IMR-90 (cell line): ENCODE measurements around the gene HOXA7. TPM values are rescaled to one million over a fixed set of nuclear protein-coding genes. Genes with fewer than 3 reads are reported as not detected.

Source experiments
- ATAC-seq: fragments of 200-7000 bp; cut with Tn5 transposase; 2 replicates; pipeline ENCODE4 v1.9.1; 2020; ENCODE audit warnings: low read depth, mild to moderate bottlenecking, moderate library complexity
- BruUV-seq: library from RNA; stranded (reverse); fragments of 400-500 nt; replicated peaks from 2 replicates; lab custom pipeline; 2021; lab: Mats Ljungman, UMichigan
- CTCF ChIA-PET: fragments of 300-600 bp; formaldehyde crosslinking; extraction: SDS; loops from one replicate; lab custom pipeline; 2021; ENCODE audit warnings: antibody characterized with exemption; lab: Yijun Ruan, JAX
- POLR2A ChIA-PET: fragments of 300-600 bp; sonication (Branson Sonifier 250); formaldehyde crosslinking; loops from one replicate; lab custom pipeline; 2022; ENCODE audit warnings: antibody characterized with exemption; ENCODE audit not compliant: unreplicated experiment; lab: Charles Lee
- DNase-seq: peaks from one replicate; pipeline ENCODE4 v3.0.0; 2013
- H2AFZ ChIP-seq: replicated peaks from 2 replicates; pipeline ENCODE3; 2013; ENCODE audit warnings: low read length, mild to moderate bottlenecking; ENCODE audit not compliant: poor library complexity
- H2AK5ac ChIP-seq: 2 replicates; pipeline ENCODE4 v1.6.1; 2013; ENCODE audit warnings: low read depth, low read length, inconsistent platforms
- H2AK9ac ChIP-seq: replicated peaks from 2 replicates; pipeline ENCODE3; 2013; ENCODE audit warnings: mild to moderate bottlenecking, low read depth, low read length, moderate library complexity; ENCODE audit not compliant: poor library complexity
- H2BK120ac ChIP-seq: 2 replicates; pipeline ENCODE4 v1.6.1; 2013; ENCODE audit warnings: low read depth, low read length, inconsistent platforms
- H2BK15ac ChIP-seq: 3 replicates; pipeline ENCODE4 v1.6.1; 2013; ENCODE audit warnings: low read depth, low read length, inconsistent platforms
- H2BK20ac ChIP-seq: 2 replicates; pipeline ENCODE4 v1.6.1; 2013; ENCODE audit warnings: low read depth, mild to moderate bottlenecking, inconsistent platforms, low read length, moderate library complexity
- H2BK5ac ChIP-seq: 2 replicates; pipeline ENCODE4 v1.6.1; 2013; ENCODE audit warnings: mild to moderate bottlenecking, low read depth, low read length, inconsistent platforms; ENCODE audit not compliant: poor library complexity, severe bottlenecking
- H3K14ac ChIP-seq: replicated peaks from 2 replicates; pipeline ENCODE4 v1.6.1; 2013; ENCODE audit warnings: low read depth, low read length, inconsistent platforms
- H3K18ac ChIP-seq: 2 replicates; pipeline ENCODE4 v1.6.1; 2013; ENCODE audit warnings: low read depth, low read length, control low read depth
- H3K23ac ChIP-seq: 2 replicates; pipeline ENCODE4 v1.6.1; 2013; ENCODE audit warnings: low read depth, low read length, inconsistent platforms
- H3K27ac ChIP-seq: 2 replicates; pipeline ENCODE4 v1.5.1; 2013; ENCODE audit warnings: mild to moderate bottlenecking, control low read depth, low read length; ENCODE audit not compliant: insufficient read depth
- H3K27me3 ChIP-seq: 2 replicates; pipeline ENCODE4 v1.6.1; 2013; ENCODE audit warnings: low read length; ENCODE audit not compliant: control insufficient read depth, insufficient read depth
- H3K36me3 ChIP-seq: 2 replicates; pipeline ENCODE4 v1.6.1; 2013; ENCODE audit warnings: low read length, mixed read lengths; ENCODE audit not compliant: control insufficient read depth, insufficient read depth
- H3K4ac ChIP-seq: 2 replicates; pipeline ENCODE4 v1.6.1; 2013; ENCODE audit warnings: low read depth, low read length, inconsistent platforms
- H3K4me1 ChIP-seq: 2 replicates; pipeline ENCODE4 v1.6.1; 2013; ENCODE audit warnings: low read length, mixed read lengths; ENCODE audit not compliant: control insufficient read depth, insufficient read depth
- H3K4me2 ChIP-seq: 2 replicates; pipeline ENCODE4 v1.6.1; 2013; ENCODE audit warnings: low read depth, mild to moderate bottlenecking, control low read depth, low read length, moderate library complexity
- H3K4me3 ChIP-seq: 2 replicates; pipeline ENCODE4 v1.5.1; 2013; ENCODE audit warnings: low read depth, mild to moderate bottlenecking, control low read depth, low read length, moderate library complexity; ENCODE audit not compliant: insufficient read depth
- H3K56ac ChIP-seq: 2 replicates; pipeline ENCODE4 v1.6.1; 2013; ENCODE audit warnings: low read length, inconsistent platforms; ENCODE audit not compliant: insufficient read depth; ENCODE audit errors: extremely low read depth
- H3K79me1 ChIP-seq, 2 experiments: 2 replicates each; pipeline ENCODE4 v1.6.1; 2013; ENCODE audit warnings: low read length in 2 of 2, inconsistent platforms in 1 of 2, low read depth in 1 of 2
- H3K9ac ChIP-seq: 2 replicates; pipeline ENCODE4 v1.6.1; 2013; ENCODE audit warnings: low read depth, low read length, control low read depth
- H3K9me1 ChIP-seq: 2 replicates; pipeline ENCODE4 v1.6.1; 2013; ENCODE audit warnings: low read length, inconsistent platforms; ENCODE audit not compliant: insufficient read depth
- H3K9me3 ChIP-seq: 2 replicates; pipeline ENCODE4 v1.6.1; 2013; ENCODE audit warnings: low read length; ENCODE audit not compliant: control insufficient read depth, insufficient read depth
- H4K20me1 ChIP-seq: 2 replicates; pipeline ENCODE4 v1.6.1; 2013; ENCODE audit warnings: low read length, inconsistent platforms; ENCODE audit not compliant: insufficient read depth
- H4K5ac ChIP-seq: 2 replicates; pipeline ENCODE4 v1.6.1; 2013; ENCODE audit warnings: mild to moderate bottlenecking, low read depth, low read length, control low read depth
- H4K8ac ChIP-seq, 2 experiments: 2 replicates each; pipeline ENCODE4 v1.6.1; 2013; ENCODE audit warnings: low read depth in 2 of 2, low read length in 2 of 2, control low read depth in 1 of 2, inconsistent platforms in 1 of 2
- H4K91ac ChIP-seq: 2 replicates; pipeline ENCODE4 v1.6.1; 2013; ENCODE audit warnings: low read depth, low read length, inconsistent platforms; ENCODE audit not compliant: insufficient read depth
- BHLHE40 ChIP-seq: fragments of 150-350 bp; IDR thresholded peaks from 2 replicates; pipeline ENCODE4 v1.6.1; 2016; ENCODE audit warnings: mild to moderate bottlenecking, low read depth, low read length
- CEBPB ChIP-seq: IDR thresholded peaks from 2 replicates; pipeline ENCODE4 v1.6.1; 2012; ENCODE audit warnings: low read depth, low read length, improper control_type of control experiment
- CHD1 ChIP-seq: IDR thresholded peaks from 2 replicates; pipeline ENCODE4 v1.6.1; 2012; ENCODE audit warnings: low read depth, low read length, improper control_type of control experiment
- CTCF ChIP-seq: conservative IDR thresholded peaks from 2 replicates; pipeline ENCODE4 v1.5.1; 2012; ENCODE audit warnings: mild to moderate bottlenecking, low read depth, low read length, improper control_type of control experiment
- FOS ChIP-seq: fragments of 150-350 bp; IDR thresholded peaks from 2 replicates; pipeline ENCODE4 v1.6.1; 2016; ENCODE audit warnings: low read depth, low read length
- MAZ ChIP-seq: IDR thresholded peaks from 2 replicates; pipeline ENCODE4 v1.6.1; 2012; ENCODE audit warnings: low read depth, mild to moderate bottlenecking, low read length, improper control_type of control experiment, moderate library complexity, borderline replicate concordance
- MXI1 ChIP-seq: IDR thresholded peaks from 2 replicates; pipeline ENCODE4 v1.6.1; 2012; ENCODE audit warnings: low read depth, mild to moderate bottlenecking, low read length, moderate library complexity, borderline replicate concordance
- NFE2L2 ChIP-seq: fragments of 150-350 bp; IDR thresholded peaks from 2 replicates; pipeline ENCODE4 v1.6.1; 2016; ENCODE audit warnings: low read depth, mild to moderate bottlenecking, low read length
- POLR2A ChIP-seq: IDR thresholded peaks from 2 replicates; pipeline ENCODE4 v1.6.1; 2012; ENCODE audit warnings: mild to moderate bottlenecking, low read depth, low read length
- RCOR1 ChIP-seq: IDR thresholded peaks from 2 replicates; pipeline ENCODE4 v1.6.1; 2012; ENCODE audit warnings: mild to moderate bottlenecking, low read length, improper control_type of control experiment; ENCODE audit not compliant: insufficient replicate concordance
- RFX5 ChIP-seq: IDR thresholded peaks from 2 replicates; pipeline ENCODE4 v1.8.0; 2012; ENCODE audit warnings: low read depth, mild to moderate bottlenecking, low read length, moderate library complexity
- SMC3 ChIP-seq: fragments of 150-350 bp; IDR thresholded peaks from 2 replicates; pipeline ENCODE4 v1.6.1; 2016; ENCODE audit warnings: low read depth, mild to moderate bottlenecking, antibody characterized with exemption, low read length, moderate library complexity
- WGBS, 2 experiments: methylation state at CpG; one replicate each; pipeline versions ENCODE4 v1.1.5 to v1.1.7; 2013; ENCODE audit warnings: missing lambda C conversion rate in 2 of 2; ENCODE audit not compliant: insufficient read length in 1 of 2; ENCODE audit errors: extremely low coverage in 2 of 2; 5-methylcytosine and 5-hydroxymethylcytosine counted together
- dilution Hi-C: fragments of 300-500 bp; cut with HindIII; formaldehyde crosslinking; loops from one replicate; pipeline ENCODE4 v1.14.3; 2018; ENCODE audit warnings: low sequenced_read_pairs; ENCODE audit not compliant: unreplicated experiment
- in situ Hi-C: fragments of 300-500 bp; cut with MboI; formaldehyde crosslinking; loops from 3 replicates; pipeline ENCODE4 v1.14.3; 2019; ENCODE audit warnings: low sequenced_read_pairs, inconsistent platforms, mixed read lengths
- intact Hi-C: fragments of 100-400 bp; cut with micrococcal nuclease; formaldehyde crosslinking; loops from 2 replicates; pipeline ENCODE4 v1.10.0; 2022
- polyA plus RNA-seq, 3 experiments: library from polyadenylated mRNA; depleted of rRNA; stranded (reverse); fragments of >200 nt; gene quantifications; 2 replicates each; pipeline ENCODE4 v1.2.3, GENCODE V29; 2012; ENCODE audit warnings: low replicate concordance in 1 of 3
- total RNA-seq: library from RNA; depleted of rRNA; stranded (reverse); fragments of >200 nt; gene quantifications from 2 replicates; pipeline ENCODE4 v1.2.3, GENCODE V29; 2012
- TF ChIP-seq, protein P1 (sequence below): fragments of 150-350 bp; IDR thresholded peaks from 2 replicates; pipeline ENCODE4 v1.6.1; 2016; ENCODE audit warnings: low read depth, mild to moderate bottlenecking, low read length, moderate library complexity, borderline replicate concordance
- TF ChIP-seq, protein P2 (sequence below): fragments of 150-350 bp; IDR thresholded peaks from 2 replicates; pipeline ENCODE4 v1.6.1; 2017; ENCODE audit warnings: mild to moderate bottlenecking, antibody characterized with exemption, low read length, low read depth

Gene HOXA7
- total and polyA plus RNA-seq, 2 of the 4 experiments (the other 2 are of a cell fraction): 0.18 to 1.7 TPM

DNA sequence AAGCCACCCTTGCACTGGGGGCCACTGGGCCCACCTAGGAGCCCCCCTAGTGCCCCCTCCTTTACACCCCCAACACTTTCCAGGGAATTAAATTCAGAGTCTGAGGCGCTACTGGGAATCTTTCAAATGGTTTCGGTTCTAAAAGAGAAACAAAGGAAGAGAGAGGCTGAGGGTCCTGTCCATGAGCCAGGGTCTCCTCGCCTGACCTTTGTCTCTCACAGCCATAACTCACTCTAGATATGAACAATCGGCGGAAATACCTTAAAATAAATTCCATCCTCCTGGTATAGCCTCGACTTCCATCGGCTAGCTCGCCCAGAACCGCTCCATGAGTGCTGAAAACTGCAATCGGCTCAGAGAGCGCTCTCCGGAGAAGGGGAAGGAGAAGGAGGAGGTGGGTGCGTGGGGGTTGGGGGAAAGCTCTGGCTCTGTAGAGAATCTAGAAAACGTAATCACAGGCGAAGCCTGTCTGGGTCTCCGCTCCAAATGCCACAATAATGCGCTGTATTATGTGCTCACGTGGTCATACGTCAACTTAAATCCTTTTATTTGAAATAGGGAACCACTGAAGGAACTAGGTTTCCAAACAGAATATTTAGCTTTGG is 38.5 kb downstream of the HOXA7 start:
- Histone ChIP-seq H2AK9ac (peak overlapping the region; percentile 68), H3K56ac (peak overlapping the region; percentile 83), H3K14ac (peak overlapping the region; percentile 72), H2AFZ (peak overlapping the region; percentile 29), H4K5ac (peak overlapping the region; percentile 51), H2AK5ac (peak overlapping the region; percentile 92), H3K36me3 (peaks cover 9% of the 10 kb centered on the region; the same call in 1 of the 2 replicates), H2BK15ac (peak overlapping the region; percentile 39; the same call in 1 of the 3 replicates), H4K91ac (peak overlapping the region; percentile 83), H3K18ac (peak overlapping the region; percentile 97), H2BK20ac (peak overlapping the region; percentile 52; the same call in 1 of the 2 replicates), H2BK5ac (peak overlapping the region; percentile 80), H3K4me3 (peak overlapping the region; percentile 71), H3K9me3 (no peaks in the 10 kb centered on the region), H3K9ac (peak overlapping the region; percentile 96), H2BK120ac (peak overlapping the region; percentile 73), H3K4me1 (peaks cover 23% of the 10 kb centered on the region), H4K20me1 (peaks cover 10% of the 10 kb centered on the region), H3K4me2 (peak overlapping the region; percentile 78), H3K27me3 (no peaks in the 10 kb centered on the region), H4K8ac (peak overlapping the region; percentile 37 to 64), H3K79me1 (peaks cover 0 to 37% of the 10 kb centered on the region in 2 experiments; a peak in 2 of 4 replicates), H3K9me1 (peaks cover 7% of the 10 kb centered on the region; the same call in 1 of the 2 replicates), H3K23ac (peak overlapping the region; percentile 95), H3K4ac (peak overlapping the region; percentile 87), H3K27ac (peak overlapping the region; percentile 89)
- BruUV-seq: no TSS peak
- dilution Hi-C loops (no loop called here), in situ Hi-C loops (no loop called here), intact Hi-C loops (no loop called here)
- ATAC-seq: peak; percentile 54
- CTCF ChIA-PET: interaction anchor here (0.7 kb wide), 1 partner anchor 33 kb away, joined by 3 read pairs; no protein-coding TSS in a partner anchor
- POLR2A ChIA-PET: interaction anchor here (0.6 to 0.7 kb wide), 2 partner anchors 17 to 413 kb away, joined by 3 read pairs; no protein-coding TSS in a partner anchor
- 3% methylated on average over 6 of the region's 19 CpGs; no CpG with 5 or more reads in 1 of the 2 experiments for WGBS, 2 experiments
- TF ChIP-seq BHLHE40 (peak; percentile 84), CEBPB (no peak), MAZ (peak; percentile 68; the same call in 1 of the 2 replicates), CTCF (no peak), CHD1 (no peak; the same call in 1 of the 2 replicates), POLR2A (peak; percentile 81), SMC3 (peak; percentile 9; the same call in 1 of the 2 replicates), RFX5 (no peak), FOS (0 out of 2 replicates have a peak, but pooled peaks have one; percentile 10), RCOR1 (no peak), MXI1 (peak; percentile 63; the same call in 1 of the 2 replicates), NFE2L2 (no peak)
- TF ChIP-seq, protein P1, sequence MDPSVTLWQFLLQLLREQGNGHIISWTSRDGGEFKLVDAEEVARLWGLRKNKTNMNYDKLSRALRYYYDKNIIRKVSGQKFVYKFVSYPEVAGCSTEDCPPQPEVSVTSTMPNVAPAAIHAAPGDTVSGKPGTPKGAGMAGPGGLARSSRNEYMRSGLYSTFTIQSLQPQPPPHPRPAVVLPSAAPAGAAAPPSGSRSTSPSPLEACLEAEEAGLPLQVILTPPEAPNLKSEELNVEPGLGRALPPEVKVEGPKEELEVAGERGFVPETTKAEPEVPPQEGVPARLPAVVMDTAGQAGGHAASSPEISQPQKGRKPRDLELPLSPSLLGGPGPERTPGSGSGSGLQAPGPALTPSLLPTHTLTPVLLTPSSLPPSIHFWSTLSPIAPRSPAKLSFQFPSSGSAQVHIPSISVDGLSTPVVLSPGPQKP: no peak
- TF ChIP-seq, protein P2, sequence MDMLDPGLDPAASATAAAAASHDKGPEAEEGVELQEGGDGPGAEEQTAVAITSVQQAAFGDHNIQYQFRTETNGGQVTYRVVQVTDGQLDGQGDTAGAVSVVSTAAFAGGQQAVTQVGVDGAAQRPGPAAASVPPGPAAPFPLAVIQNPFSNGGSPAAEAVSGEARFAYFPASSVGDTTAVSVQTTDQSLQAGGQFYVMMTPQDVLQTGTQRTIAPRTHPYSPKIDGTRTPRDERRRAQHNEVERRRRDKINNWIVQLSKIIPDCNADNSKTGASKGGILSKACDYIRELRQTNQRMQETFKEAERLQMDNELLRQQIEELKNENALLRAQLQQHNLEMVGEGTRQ: peak; percentile 93
- peak; percentile 97 for DNase-seq
